HAP-1 (cell line): ENCODE data around the gene CRB3.
"Not testable (repeated sequence)": the region's sequence is repeated elsewhere in the genome, so short reads cannot be mapped to it uniquely, and the experiment has no call there.

ENCODE experiments used
- DNase-seq, 2 experiments: peaks; one replicate each; pipeline ENCODE4 v3.0.0-alpha.2; 2016 to 2020; ENCODE audit warnings: low spot score in 2 of 2
- H3K27me3 ChIP-seq: fragments of 250-450 bp; sonication (Bioruptor Pico); 2 replicates; pipeline ENCODE4 v1.5.1; 2020; ENCODE audit warnings: low read depth, mild to moderate bottlenecking, moderate library complexity
- H3K36me3 ChIP-seq: fragments of 250-450 bp; sonication (Bioruptor Pico); replicated peaks from 2 replicates; pipeline ENCODE4 v1.5.1; 2020; ENCODE audit warnings: mild to moderate bottlenecking
- H3K4me1 ChIP-seq: fragments of 250-450 bp; sonication (Bioruptor Pico); 2 replicates; pipeline ENCODE4 v1.5.1; 2020; ENCODE audit warnings: mild to moderate bottlenecking
- H3K4me3 ChIP-seq: fragments of 250-450 bp; sonication (Bioruptor Pico); 2 replicates; pipeline ENCODE4 v1.5.1; 2020; ENCODE audit warnings: mild to moderate bottlenecking, moderate library complexity
- H3K9me3 ChIP-seq: fragments of 250-450 bp; sonication (Bioruptor Pico); 2 replicates; pipeline ENCODE4 v1.5.1; 2020; ENCODE audit warnings: mild to moderate bottlenecking, moderate library complexity
- in situ Hi-C: fragments of 300-500 bp; cut with MboI; formaldehyde crosslinking; loops from 3 replicates; pipeline ENCODE4 v1.14.3; 2020; ENCODE audit warnings: low sequenced_read_pairs, inconsistent platforms, mixed read lengths

CRB3 gene

GRCh38 chr19:6501740-6502648 is 37.9 kb downstream of the CRB3 start, which contains the start of gene TUBB4A:
Gene TUBB4A, minus strand, starts transcription at chr19:6502309. Its CDS starts 97 bp downstream, at chr19:6502212.
- no peaks in the 10 kb centered on the region for H3K9me3 ChIP-seq
- peaks cover 6% of the 10 kb centered on the region; the same call in 1 of the 2 replicates for H3K36me3 ChIP-seq
- peaks cover 5% of the 10 kb centered on the region; the same call in 1 of the 2 replicates for H3K4me1 ChIP-seq
- in situ Hi-C loops: loop anchor here (25.0 kb wide), 1 partner anchor 360 kb away; no protein-coding TSS in a partner anchor
- H3K27me3 ChIP-seq: no peaks in the 10 kb centered on the region
- peak within 1 kb of the TSS; percentile 66 for H3K4me3 ChIP-seq
- DNase-seq: peak; percentile 49 to 84

GRCh38 chr19:6503407-6504201 is 39.5 kb downstream of the CRB3 start:
- Histone ChIP-seq H3K27me3 (no peaks in the 10 kb centered on the region), H3K4me1 (peaks cover 5% of the 10 kb centered on the region; the same call in 1 of the 2 replicates), H3K4me3 (no peak overlapping the region), H3K36me3 (peaks cover 6% of the 10 kb centered on the region; the same call in 1 of the 2 replicates), H3K9me3 (no peaks in the 10 kb centered on the region)
- no peak for DNase-seq
- in situ Hi-C loops: loop anchor here (25.0 kb wide), 1 partner anchor 359 kb away; no protein-coding TSS in a partner anchor

GRCh38 chr19:6508028-6508771 is 44.1 kb downstream of the CRB3 start:
- H3K9me3 ChIP-seq, H3K4me1 ChIP-seq, H3K4me3 ChIP-seq, H3K36me3 ChIP-seq, DNase-seq, H3K27me3 ChIP-seq: not testable (repeated sequence)
- in situ Hi-C loops: loop anchor here (25.0 kb wide), 1 partner anchor 354 kb away; no protein-coding TSS in a partner anchor

- no peaks in the 10 kb centered on the region for H3K36me3 ChIP-seq
- no peak for DNase-seq
- in situ Hi-C loops: loop anchor here (25.0 kb wide), 1 partner anchor 353 kb away; no protein-coding TSS in a partner anchor
Observed at GRCh38 chr19:6509118-6509971, 45.3 kb downstream of the CRB3 start.

GRCh38 chr19:6510618-6511017 is 46.5 kb downstream of the CRB3 start:
- in situ Hi-C loops: loop anchor here (25.0 kb wide), 1 partner anchor 352 kb away; no protein-coding TSS in a partner anchor
- Histone ChIP-seq H3K4me3 (no peak overlapping the region), H3K9me3 (no peaks in the 10 kb centered on the region), H3K4me1 (no peaks in the 10 kb centered on the region), H3K36me3 (no peaks in the 10 kb centered on the region), H3K27me3 (no peaks in the 10 kb centered on the region)
- no peak for DNase-seq

More at GRCh38 chr19:6509118-6509971, 45.3 kb downstream of the CRB3 start:
- Histone ChIP-seq H3K4me1 (peaks cover 2% of the 10 kb centered on the region; the same call in 1 of the 2 replicates), H3K27me3 (no peaks in the 10 kb centered on the region), H3K4me3 (no peak overlapping the region), H3K9me3 (no peaks in the 10 kb centered on the region)

GRCh38 chr19:6514089-6514488 is 50.0 kb downstream of the CRB3 start:
- in situ Hi-C loops: loop anchor here (25.0 kb wide), 1 partner anchor 348 kb away; no protein-coding TSS in a partner anchor
- no peak for DNase-seq
- H3K4me3 ChIP-seq: no peak overlapping the region
- no peaks in the 10 kb centered on the region for H3K9me3 ChIP-seq
- no peaks in the 10 kb centered on the region for H3K36me3 ChIP-seq
- peaks cover 3% of the 10 kb centered on the region for H3K4me1 ChIP-seq
- H3K27me3 ChIP-seq: no peaks in the 10 kb centered on the region

GRCh38 chr19:6514926-6515544 is 51.0 kb downstream of the CRB3 start:
- Histone ChIP-seq H3K4me1 (peaks cover 3% of the 10 kb centered on the region), H3K4me3 (no peak overlapping the region), H3K27me3 (no peaks in the 10 kb centered on the region), H3K36me3 (no peaks in the 10 kb centered on the region), H3K9me3 (no peaks in the 10 kb centered on the region)
- in situ Hi-C loops: loop anchor here (5.0 to 25.0 kb wide), 3 partner anchors 117 to 347 kb away; partner anchors contain the start of genes GPR108 and TRIP10
- DNase-seq: no peak

- no peaks in the 10 kb centered on the region for H3K9me3 ChIP-seq
- H3K4me3 ChIP-seq: peak overlapping the region; percentile 56
- H3K36me3 ChIP-seq: no peaks in the 10 kb centered on the region
- H3K27me3 ChIP-seq: no peaks in the 10 kb centered on the region
- in situ Hi-C loops: loop anchor here (5.0 to 25.0 kb wide), 3 partner anchors 116 to 346 kb away; partner anchors contain the start of genes GPR108 and TRIP10
- H3K4me1 ChIP-seq: peaks cover 3% of the 10 kb centered on the region
- peak; percentile 98 to 100 for DNase-seq
Observed at GRCh38 chr19:6516018-6516658, 52.1 kb downstream of the CRB3 start.
